ENCODE results near the gene SLC35F5.
"Not testable (repeated sequence)": the region's sequence is repeated elsewhere in the genome, so short reads cannot be mapped to it uniquely, and the experiment has no call there.

SLC35F5 gene

GRCh38 chr2:113755035-113755834 is 1.2 kb downstream of the SLC35F5 start:
- no peak for DNase-seq

GRCh38 chr2:113754160-113754559 is 2.3 kb downstream of the SLC35F5 start:
- DNase-seq: no peak

GRCh38 chr2:113750385-113750784 is 6.1 kb downstream of the SLC35F5 start:
- DNase-seq: no peak

GRCh38 chr2:113741091-113741490 is 15.4 kb downstream of the SLC35F5 start:
- no peak for DNase-seq

- no peak for DNase-seq
Measured at GRCh38 chr2:113739849-113740248, 16.6 kb downstream of the SLC35F5 start.

GRCh38 chr2:113734185-113734584 is 22.3 kb downstream of the SLC35F5 start:
- DNase-seq: no peak

GRCh38 chr2:113724010-113724409 is 32.4 kb downstream of the SLC35F5 start:
- DNase-seq: no peak

- no peak for DNase-seq
Measured at GRCh38 chr2:113723411-113723810, 33.0 kb downstream of the SLC35F5 start.

GRCh38 chr2:113720167-113720566 is 36.3 kb downstream of the SLC35F5 start:
- peak; percentile 19 for DNase-seq

- no peak for DNase-seq
Measured at GRCh38 chr2:113716291-113716690, 40.2 kb downstream of the SLC35F5 start.

- DNase-seq: no peak
Measured at GRCh38 chr2:113712941-113713340, 43.5 kb downstream of the SLC35F5 start.

GRCh38 chr2:113711851-113712250 is 44.6 kb downstream of the SLC35F5 start:
- DNase-seq: no peak

- peak; percentile 97 for DNase-seq
Measured at GRCh38 chr2:113709022-113709421, 47.4 kb downstream of the SLC35F5 start.

GRCh38 chr2:113707106-113707505 is 49.3 kb downstream of the SLC35F5 start:
- DNase-seq: no peak

GRCh38 chr2:113705982-113706523 is 50.4 kb downstream of the SLC35F5 start:
- no peak for DNase-seq

GRCh38 chr2:113704300-113704993 is 52.0 kb downstream of the SLC35F5 start:
- DNase-seq: not testable (repeated sequence)

- peak; percentile 38 for DNase-seq
Measured at GRCh38 chr2:113703386-113704299, 52.8 kb downstream of the SLC35F5 start.

- peak; percentile 18 for DNase-seq
Measured at GRCh38 chr2:113700186-113700841, 56.1 kb downstream of the SLC35F5 start.

GRCh38 chr2:113698892-113699447 is 57.5 kb downstream of the SLC35F5 start:
- DNase-seq: no peak

- DNase-seq: not testable (repeated sequence)
Measured at GRCh38 chr2:113698251-113698650, 58.2 kb downstream of the SLC35F5 start.

GRCh38 chr2:113697516-113697915 is 58.9 kb downstream of the SLC35F5 start:
- no peak for DNase-seq

GRCh38 chr2:113694438-113694837 is 62.0 kb downstream of the SLC35F5 start:
- no peak for DNase-seq
